GM21423 (cell line): Measurements from ENCODE around the gene VSTM2B.

Experiments used
- ATAC-seq: cut with Tn5 transposase; IDR thresholded peaks from one replicate; pipeline ENCODE4 v1.9.1; 2021; ENCODE audit warnings: mild to moderate bottlenecking, moderate library complexity; ENCODE audit not compliant: unreplicated experiment

The VSTM2B gene

GRCh38 chr19:29529646-29530539 is 4.1 kb downstream of the VSTM2B start:
- ATAC-seq: no peak

- ATAC-seq: no peak
These were observed 5.0 kb downstream of the VSTM2B start for GRCh38 chr19:29530540-29531457.

- ATAC-seq: no peak
These were observed 5.7 kb downstream of the VSTM2B start for GRCh38 chr19:29531458-29532025.

DNA sequence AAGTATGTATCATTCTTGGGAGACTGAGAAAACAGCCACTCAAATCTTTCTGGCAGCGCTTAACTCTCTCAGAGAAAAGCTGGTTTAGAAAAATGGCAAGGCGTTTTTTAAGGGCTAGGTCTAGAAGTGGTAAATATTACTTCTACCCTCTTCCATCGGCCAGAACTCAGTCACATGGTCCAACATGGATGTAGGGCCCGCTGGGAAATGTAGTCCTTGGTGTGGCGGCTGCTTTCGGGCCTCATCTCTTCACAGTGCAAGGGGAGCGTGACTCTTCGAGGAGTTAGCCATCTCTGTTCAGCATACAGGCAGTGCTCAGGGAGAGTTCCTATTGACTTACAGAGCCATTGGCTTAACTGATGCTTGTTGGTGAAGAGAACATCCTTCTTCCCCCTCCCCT is 6.3 kb downstream of the VSTM2B start:
- ATAC-seq: no peak

- no peak for ATAC-seq
These were observed 7.2 kb downstream of the VSTM2B start for GRCh38 chr19:29532956-29533355.

DNA sequence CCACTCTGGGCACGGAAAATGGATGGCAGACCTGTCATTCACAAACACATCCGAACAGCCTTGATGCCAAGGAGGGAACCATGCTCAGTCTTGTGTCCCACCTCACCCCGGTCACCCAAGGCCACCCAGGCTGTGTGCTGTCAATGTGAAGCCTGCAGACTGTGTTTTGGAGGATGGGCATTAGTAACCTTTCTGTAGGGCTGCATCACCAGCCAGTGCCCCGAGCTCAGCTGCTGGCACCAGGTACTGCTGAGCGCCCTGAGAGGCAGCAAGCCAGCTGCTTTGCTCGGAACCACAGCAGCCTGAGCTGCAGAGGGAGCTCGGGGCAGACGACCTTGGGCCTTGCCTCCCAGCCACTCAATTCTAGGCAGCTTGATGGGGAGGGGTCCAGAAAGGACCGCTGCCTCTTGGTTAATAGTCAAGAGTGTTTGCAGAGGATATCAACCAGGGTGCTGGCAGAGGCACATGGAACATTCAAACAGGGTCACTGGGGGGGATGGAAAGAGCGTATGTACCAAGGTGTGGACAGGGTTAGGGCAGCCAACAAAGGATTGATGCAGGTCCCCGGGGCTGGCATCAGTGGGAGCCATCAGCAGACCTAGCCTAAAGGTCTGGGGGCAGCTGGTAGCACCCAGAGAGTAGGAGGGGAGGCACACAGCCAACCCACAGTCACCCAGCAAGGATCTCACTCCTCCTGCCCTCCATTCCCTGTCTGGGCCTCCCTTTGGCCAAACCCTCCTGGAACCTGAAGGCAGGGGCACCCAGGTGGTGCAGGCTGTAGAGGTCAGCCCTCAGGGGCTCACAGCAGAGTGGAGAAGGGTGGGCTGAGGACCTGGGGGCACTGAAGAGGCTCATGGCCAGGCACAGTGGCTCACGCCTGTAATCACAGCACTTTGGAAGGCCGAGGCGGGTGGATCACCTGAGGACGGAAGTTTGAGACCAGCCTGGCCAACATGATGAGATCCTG is 8.1 kb downstream of the VSTM2B start:
- no peak for ATAC-seq

DNA sequence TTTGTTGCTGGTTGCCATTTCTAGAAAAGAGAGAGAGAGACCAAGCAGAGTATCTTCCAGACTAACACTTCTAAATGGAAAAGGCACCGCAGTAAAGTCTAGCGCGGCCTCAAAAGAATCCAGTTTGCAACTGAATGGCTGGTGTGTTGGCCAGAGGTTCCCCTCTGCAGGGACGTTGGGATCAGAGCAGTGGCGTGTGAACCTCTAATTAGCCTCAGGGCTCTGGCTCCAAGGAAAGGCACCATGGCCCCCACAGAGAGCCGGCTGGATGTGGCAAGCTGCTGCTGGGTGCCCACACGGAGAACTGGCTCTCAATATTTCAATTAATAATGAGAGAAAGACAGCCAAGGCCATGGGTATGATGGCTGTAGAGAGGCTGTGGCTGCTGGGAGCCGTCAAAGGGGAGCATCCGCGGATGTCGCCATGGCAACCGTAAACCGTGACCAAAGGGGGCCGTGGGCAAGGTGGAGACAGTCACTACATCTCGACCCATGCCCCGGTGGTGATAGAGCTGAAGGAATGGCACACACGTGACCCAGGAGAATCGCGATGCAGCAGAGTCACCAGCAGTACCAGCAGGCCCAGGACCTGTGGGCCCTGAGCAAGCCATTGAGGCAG is 9.5 kb downstream of the VSTM2B start:
- ATAC-seq: no peak

- no peak for ATAC-seq
These were observed 10.3 kb downstream of the VSTM2B start for GRCh38 chr19:29535984-29536508.

- ATAC-seq: no peak
These were observed 11.4 kb downstream of the VSTM2B start for GRCh38 chr19:29537181-29537580.

DNA sequence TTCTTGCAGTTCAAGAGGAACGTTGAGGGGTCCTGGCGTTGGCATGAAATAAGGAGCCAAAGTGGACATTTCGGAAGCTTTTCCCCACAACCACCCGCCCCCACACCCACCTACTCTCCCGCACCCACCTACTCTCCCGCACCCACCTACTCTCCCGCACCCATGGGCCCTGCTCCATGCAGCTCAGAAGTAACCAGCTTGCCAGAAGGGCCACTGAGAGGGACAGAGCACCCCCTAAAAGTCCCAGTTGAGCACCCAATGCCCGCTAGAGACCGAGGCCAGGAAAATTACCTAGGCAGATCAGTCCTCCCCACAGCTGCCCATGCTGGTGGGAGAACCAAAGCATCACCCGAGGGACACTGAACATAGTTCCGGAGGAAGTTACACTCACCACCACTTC is 11.8 kb downstream of the VSTM2B start:
- no peak for ATAC-seq

GRCh38 chr19:29538146-29538545 is 12.4 kb downstream of the VSTM2B start:
- no peak for ATAC-seq

DNA sequence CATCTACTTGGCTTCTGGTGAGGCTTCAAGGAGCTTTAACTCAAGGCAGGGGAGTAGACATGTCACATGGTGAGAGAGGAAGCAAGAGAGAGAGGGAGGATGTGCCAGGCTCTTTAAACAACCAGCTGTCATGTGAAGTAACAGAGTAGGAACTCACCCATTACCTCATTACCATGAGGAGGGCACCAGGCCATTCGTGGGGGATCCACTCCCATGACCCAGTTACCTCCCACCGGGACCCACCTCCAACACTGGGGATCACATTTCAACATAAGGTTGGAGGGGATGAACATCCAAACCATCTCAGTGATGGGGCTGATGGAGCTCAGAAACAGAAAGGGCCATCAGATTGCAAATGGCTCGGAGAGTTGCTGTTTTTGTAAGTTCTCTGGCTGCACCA is 12.9 kb downstream of the VSTM2B start:
- no peak for ATAC-seq

DNA sequence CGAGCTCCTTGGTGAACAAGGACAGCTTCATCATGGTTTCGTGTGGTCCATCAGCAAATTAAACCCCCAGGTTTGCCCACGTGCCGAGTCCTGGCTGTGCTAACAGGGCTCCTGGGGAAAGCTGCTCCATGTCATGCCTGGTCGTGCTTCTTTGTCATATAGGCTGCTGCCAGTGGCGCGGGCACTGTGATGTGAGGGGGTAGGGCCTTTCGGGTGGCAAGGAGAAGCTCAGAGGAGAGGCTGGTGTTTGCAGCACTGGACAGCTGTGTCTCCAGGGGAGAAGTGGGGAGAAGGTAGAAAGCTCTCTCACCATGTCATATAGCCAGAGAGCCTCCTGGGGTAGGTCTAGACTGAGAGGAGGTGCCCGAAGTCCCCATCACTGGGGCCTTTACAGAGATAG is 13.3 kb downstream of the VSTM2B start:
- ATAC-seq: no peak

GRCh38 chr19:29539670-29540069 is 13.9 kb downstream of the VSTM2B start:
- ATAC-seq: no peak

DNA sequence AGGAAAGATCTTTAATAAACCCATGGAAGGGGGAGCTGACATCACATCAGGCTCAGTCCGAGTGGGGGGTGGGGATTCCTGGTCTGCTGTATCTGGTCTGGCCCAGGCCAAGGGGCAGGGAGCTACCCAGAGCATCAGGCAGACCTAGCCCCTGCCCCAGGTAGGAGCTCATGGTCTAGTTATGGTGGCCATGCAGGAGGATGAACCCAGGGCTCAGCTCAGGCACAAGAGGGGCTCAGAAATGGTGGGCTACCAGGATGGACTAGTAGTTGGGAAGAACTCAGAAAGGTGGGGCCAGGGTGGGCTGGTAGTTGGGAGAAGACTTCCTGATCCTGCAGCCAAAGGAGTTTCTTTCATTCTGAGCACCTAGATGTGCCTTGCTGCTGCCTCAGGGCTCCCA is 14.3 kb downstream of the VSTM2B start:
- no peak for ATAC-seq

- no peak for ATAC-seq
These were observed 15.9 kb downstream of the VSTM2B start for GRCh38 chr19:29541473-29542253.

DNA sequence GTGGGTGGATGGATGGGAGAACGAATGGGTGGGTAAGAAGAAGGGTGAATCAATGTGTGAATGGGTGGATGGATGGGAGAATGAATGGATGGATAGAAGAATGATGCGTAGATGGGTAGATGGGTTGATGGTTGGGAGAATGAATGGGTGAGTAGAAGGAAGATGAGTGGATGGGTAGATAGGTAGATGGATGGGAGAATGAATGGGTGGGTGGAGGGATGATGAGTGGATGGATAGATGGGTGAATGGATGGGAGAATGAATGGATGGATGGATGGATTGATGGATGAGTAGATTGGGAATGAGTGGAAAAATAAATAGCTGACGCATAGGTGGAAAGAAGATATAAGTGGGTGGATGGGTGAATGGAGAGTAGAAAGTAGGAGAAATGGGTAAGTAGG is 16.5 kb downstream of the VSTM2B start:
- ATAC-seq: no peak

- ATAC-seq: no peak
These were observed 17.0 kb downstream of the VSTM2B start for GRCh38 chr19:29542776-29543175.

DNA sequence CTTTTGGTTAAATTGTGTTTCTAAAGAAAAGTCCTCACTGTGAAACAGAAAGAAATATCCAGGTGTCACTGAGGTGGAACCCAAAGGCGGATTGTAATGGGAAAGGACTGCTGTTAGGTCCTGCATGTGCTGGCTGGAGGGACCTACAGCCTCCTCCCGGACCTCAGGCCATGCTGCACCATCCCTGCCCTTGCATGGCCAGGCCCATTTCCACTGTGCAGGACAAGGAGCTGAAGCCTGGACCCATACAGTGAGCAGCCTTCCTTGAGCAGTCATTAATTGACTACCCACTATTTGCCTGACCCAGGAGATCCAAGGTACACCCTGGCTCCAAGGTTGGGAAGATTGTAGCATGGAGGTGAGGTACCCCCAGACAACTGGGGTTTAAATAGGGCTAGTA is 17.6 kb downstream of the VSTM2B start:
- no peak for ATAC-seq
